B cell (primary cell): ENCODE data around the gene PPP1R14B. TPM values are rescaled to one million over a fixed set of nuclear protein-coding genes. Genes with fewer than 3 reads are reported as not detected.

Source experiments
- ATAC-seq: fragments of 200-7000 bp; cut with Tn5 transposase; one replicate; pipeline ENCODE4 v1.10.0; 2021; ENCODE audit warnings: low read depth, mild to moderate bottlenecking, moderate number of reproducible peaks, moderate library complexity
- CTCF ChIA-PET: fragments of 350-600 bp; sonication (Branson Sonifier 250); formaldehyde crosslinking; loops from one replicate; lab custom pipeline; 2021; ENCODE audit warnings: antibody characterized with exemption, inconsistent platforms; lab: Charles Lee
- POLR2A ChIA-PET: fragments of 350-600 bp; sonication (Branson Sonifier 250); formaldehyde crosslinking; loops from one replicate; lab custom pipeline; 2021; ENCODE audit warnings: antibody characterized with exemption; lab: Charles Lee
- DNase-seq: peaks from one replicate; pipeline ENCODE4 v3.0.0; 2013
- H2AFZ ChIP-seq: 2 replicates; pipeline ENCODE4 v1.6.1; 2012; ENCODE audit warnings: mild to moderate bottlenecking, low read depth, low read length; ENCODE audit not compliant: insufficient read depth, poor library complexity, severe bottlenecking
- H3K27ac ChIP-seq, 2 donors: 1 replicate in 1 of 2; 2 replicates in 1 of 2; pipeline ENCODE4 v1.5.1; 2012 to 2013; ENCODE audit warnings: low read length in 2 of 2, mild to moderate bottlenecking in 2 of 2, moderate library complexity in 1 of 2
- H3K27me3 ChIP-seq, 4 experiments: fragments of 200-600 bp in 1 of 4; sonication (generic) in 1 of 4; replicated peaks in 1 of 4; 1 replicate in 2 of 4; 2 replicates in 2 of 4; pipeline versions ENCODE4 v1.6.1 to v1.7.0; 2013 to 2016; ENCODE audit warnings: low read length in 3 of 4, mild to moderate bottlenecking in 2 of 4, mixed read lengths in 1 of 4, moderate library complexity in 1 of 4; ENCODE audit not compliant: insufficient read depth in 4 of 4, control insufficient read depth in 3 of 4; ENCODE audit errors: control extremely low read depth in 1 of 4
- H3K36me3 ChIP-seq, 2 experiments: replicated peaks in 1 of 2; 1 replicate in 1 of 2; 2 replicates in 1 of 2; pipeline versions ENCODE4 v1.6.1 to v1.7.1; 2013; ENCODE audit warnings: low read length in 1 of 2; ENCODE audit not compliant: insufficient read depth in 2 of 2, control insufficient read depth in 1 of 2; ENCODE audit errors: control extremely low read depth in 1 of 2, extremely low read depth in 1 of 2
- H3K4me1 ChIP-seq, 2 donors: fragments of 200-600 bp in 1 of 2; sonication (generic) in 1 of 2; 1 replicate in 1 of 2; 2 replicates in 1 of 2; pipeline versions ENCODE4 v1.5.1 to v1.6.1; 2013 to 2017; ENCODE audit warnings: low read length in 2 of 2; ENCODE audit not compliant: control insufficient read depth in 2 of 2, insufficient read depth in 2 of 2
- H3K4me2 ChIP-seq: replicated peaks from 2 replicates; pipeline ENCODE3; 2012; ENCODE audit warnings: mild to moderate bottlenecking, low read depth, low read length; ENCODE audit not compliant: poor library complexity, severe bottlenecking
- H3K4me3 ChIP-seq, 5 experiments: fragments of 200-600 bp in 1 of 5; sonication (generic) in 1 of 5; 1 replicate in 3 of 5; 2 replicates in 2 of 5; pipeline versions ENCODE4 v1.5.1 to v1.7.0; 2011 to 2016; ENCODE audit warnings: low read length in 4 of 5, mild to moderate bottlenecking in 4 of 5, low read depth in 2 of 5, control low read depth in 1 of 5, moderate library complexity in 1 of 5; ENCODE audit not compliant: insufficient read depth in 1 of 5; ENCODE audit errors: control extremely low read depth in 1 of 5, extremely low read depth in 1 of 5
- H3K79me2 ChIP-seq: fragments of 200-600 bp; sonication (generic); one replicate; pipeline ENCODE4 v1.6.0; 2016; ENCODE audit warnings: low read length; ENCODE audit not compliant: control insufficient read depth, insufficient read depth
- H3K9ac ChIP-seq: fragments of 200-600 bp; sonication (generic); 2 replicates; pipeline ENCODE4 v1.6.1; 2017; ENCODE audit warnings: mild to moderate bottlenecking, low read length, moderate library complexity
- H3K9me3 ChIP-seq, 3 donors: one replicate each; pipeline versions ENCODE4 v1.6.1 to v1.7.1; 2013; ENCODE audit warnings: low read length in 2 of 3; ENCODE audit not compliant: control insufficient read depth in 2 of 3, insufficient read depth in 1 of 3; ENCODE audit errors: control extremely low read depth in 1 of 3
- H4K20me1 ChIP-seq: 2 replicates; pipeline ENCODE4 v1.6.0; 2012; ENCODE audit warnings: mild to moderate bottlenecking, low read length; ENCODE audit not compliant: insufficient read depth, control insufficient read depth, poor library complexity, severe bottlenecking
- H3K27ac Mint-ChIP-seq: one replicate; pipeline ENCODE4 v1.8.0; 2021; ENCODE audit warnings: mixed read lengths
- H3K27me3 Mint-ChIP-seq: one replicate; pipeline ENCODE4 v1.8.0; 2021; ENCODE audit warnings: mixed read lengths
- H3K4me1 Mint-ChIP-seq: one replicate; pipeline ENCODE4 v1.8.0; 2021; ENCODE audit warnings: mixed read lengths
- H3K4me3 Mint-ChIP-seq: one replicate; pipeline ENCODE4 v1.8.0; 2021; ENCODE audit warnings: mixed read lengths
- H3K9me3 Mint-ChIP-seq: one replicate; pipeline ENCODE4 v1.8.0; 2022; ENCODE audit warnings: mixed read lengths; ENCODE audit not compliant: insufficient read depth
- CTCF ChIP-seq: fragments of 200-600 bp; IDR thresholded peaks from one replicate; pipeline ENCODE4 v1.8.0; 2022; ENCODE audit warnings: antibody characterized with exemption, mild to moderate bottlenecking
- EZH2 ChIP-seq: IDR thresholded peaks from 2 replicates; pipeline ENCODE4 v1.6.1; 2012; ENCODE audit warnings: borderline replicate concordance, low read depth, mild to moderate bottlenecking, moderate library complexity, low read length; ENCODE audit not compliant: insufficient read depth, poor library complexity, severe bottlenecking
- WGBS: methylation state at CpG from one replicate; pipeline ENCODE4 v1.1.5; 2013; ENCODE audit warnings: missing lambda C conversion rate; ENCODE audit not compliant: insufficient coverage; 5-methylcytosine and 5-hydroxymethylcytosine counted together
- intact Hi-C: fragments of 100-400 bp; cut with micrococcal nuclease; formaldehyde crosslinking; loops from one replicate; pipeline ENCODE4 v1.10.0; 2022
- polyA plus RNA-seq: library from polyadenylated mRNA; depleted of rRNA; stranded (reverse); fragments of >200 nt; gene quantifications from 2 replicates; pipeline ENCODE4 v1.2.3, GENCODE V29; 2012
- total RNA-seq, 2 donors: library from RNA; stranded (reverse); fragments of 120-200 nt in 1 of 2; gene quantifications; 1 replicate in 1 of 2; 2 replicates in 1 of 2; pipeline versions ENCODE4 v1.2.3 to v1.2.4, GENCODE V29; 2013 to 2022

PPP1R14B gene
- total and polyA plus RNA-seq, 2 donors (not counting 1 experiment from before 2014, with no cell fraction given), result 41.2 to 51.0 TPM

GRCh38 chr11:64249563-64250414, 3.0 kb upstream of the PPP1R14B start:
- Histone ChIP-seq H3K4me3 (no peak overlapping the region), H3K27me3 (no peaks in the 10 kb centered on the region), H4K20me1 (no peaks in the 10 kb centered on the region), H2AFZ (no peak overlapping the region), H3K4me2 (no peak overlapping the region), H3K36me3 (no peaks in the 10 kb centered on the region), H3K9me3 (no peaks in the 10 kb centered on the region), H3K4me1 (peaks cover 26 to 50% of the 10 kb centered on the region in 2 donors), H3K9ac (no peak overlapping the region), H3K79me2 (peaks cover 4% of the 10 kb centered on the region), H3K27ac (no peak overlapping the region)
- H3K27me3 Mint-ChIP-seq, result no peaks in the 10 kb centered on the region
- ChIA-PET POLR2A (interaction anchor here (0.6 to 1.8 kb wide), 7 partner anchors 9 to 68 kb away, joined by 3 to 5 read pairs (median 3); partner anchors contain the start of genes FKBP2 and PRDX5), CTCF (interaction anchor here (0.7 to 10.4 kb wide), 14 partner anchors 8 to 55 kb away, joined by 3 to 141 read pairs (median 6); partner anchors contain the start of genes CATSPERZ, DNAJC4, FERMT3 and FKBP2)
- H3K4me3 Mint-ChIP-seq, result peak overlapping the region; percentile 59
- 81% methylated on average over 4 of the region's 8 CpGs for WGBS
- DNase-seq, result no peak
- intact Hi-C loops, result no loop called here
- peaks cover 33% of the 10 kb centered on the region for H3K4me1 Mint-ChIP-seq
- peak overlapping the region; percentile 20 for H3K27ac Mint-ChIP-seq
- TF ChIP-seq CTCF (no peak), EZH2 (no peak)
- H3K9me3 Mint-ChIP-seq, result no peaks in the 10 kb centered on the region
- no peak for ATAC-seq

GRCh38 chr11:64249038-64249437, 2.3 kb upstream of the PPP1R14B start:
- H3K27me3 Mint-ChIP-seq, result no peaks in the 10 kb centered on the region
- Histone ChIP-seq H3K9me3 (no peaks in the 10 kb centered on the region), H3K36me3 (peaks cover 0 to 2% of the 10 kb centered on the region in 2 experiments), H3K9ac (no peak overlapping the region), H3K4me3 (no peak overlapping the region), H2AFZ (no peak overlapping the region), H3K4me1 (peaks cover 27 to 51% of the 10 kb centered on the region in 2 donors), H3K79me2 (peaks cover 4% of the 10 kb centered on the region), H4K20me1 (no peaks in the 10 kb centered on the region), H3K27ac (no peak overlapping the region), H3K27me3 (no peaks in the 10 kb centered on the region), H3K4me2 (no peak overlapping the region)
- H3K4me3 Mint-ChIP-seq, result peak overlapping the region; percentile 67
- peak overlapping the region; percentile 20 for H3K27ac Mint-ChIP-seq
- WGBS, result 100% methylated on average over 4 of the region's 4 CpGs
- no peaks in the 10 kb centered on the region for H3K9me3 Mint-ChIP-seq
- intact Hi-C loops, result no loop called here
- TF ChIP-seq EZH2, result no peak
- TF ChIP-seq CTCF, result no peak
- peaks cover 33% of the 10 kb centered on the region for H3K4me1 Mint-ChIP-seq
- ChIA-PET POLR2A (interaction anchor here (0.7 to 1.8 kb wide), 3 partner anchors 27 to 69 kb away, joined by 3 to 5 read pairs (median 3); partner anchors contain the start of gene PRDX5), CTCF (interaction anchor here (1.2 to 10.4 kb wide), 6 partner anchors 10 to 56 kb away, joined by 3 to 141 read pairs (median 20); partner anchors contain the start of genes CATSPERZ and FERMT3)
- DNase-seq (no peak), ATAC-seq (no peak)
